ENCODE data around the gene DUOX1. TPM values are rescaled to one million over a fixed set of nuclear protein-coding genes. Genes with fewer than 3 reads are reported as not detected.

The DUOX1 gene
- total RNA-seq, 2 experiments from 2014 or later: not detected

DNA sequence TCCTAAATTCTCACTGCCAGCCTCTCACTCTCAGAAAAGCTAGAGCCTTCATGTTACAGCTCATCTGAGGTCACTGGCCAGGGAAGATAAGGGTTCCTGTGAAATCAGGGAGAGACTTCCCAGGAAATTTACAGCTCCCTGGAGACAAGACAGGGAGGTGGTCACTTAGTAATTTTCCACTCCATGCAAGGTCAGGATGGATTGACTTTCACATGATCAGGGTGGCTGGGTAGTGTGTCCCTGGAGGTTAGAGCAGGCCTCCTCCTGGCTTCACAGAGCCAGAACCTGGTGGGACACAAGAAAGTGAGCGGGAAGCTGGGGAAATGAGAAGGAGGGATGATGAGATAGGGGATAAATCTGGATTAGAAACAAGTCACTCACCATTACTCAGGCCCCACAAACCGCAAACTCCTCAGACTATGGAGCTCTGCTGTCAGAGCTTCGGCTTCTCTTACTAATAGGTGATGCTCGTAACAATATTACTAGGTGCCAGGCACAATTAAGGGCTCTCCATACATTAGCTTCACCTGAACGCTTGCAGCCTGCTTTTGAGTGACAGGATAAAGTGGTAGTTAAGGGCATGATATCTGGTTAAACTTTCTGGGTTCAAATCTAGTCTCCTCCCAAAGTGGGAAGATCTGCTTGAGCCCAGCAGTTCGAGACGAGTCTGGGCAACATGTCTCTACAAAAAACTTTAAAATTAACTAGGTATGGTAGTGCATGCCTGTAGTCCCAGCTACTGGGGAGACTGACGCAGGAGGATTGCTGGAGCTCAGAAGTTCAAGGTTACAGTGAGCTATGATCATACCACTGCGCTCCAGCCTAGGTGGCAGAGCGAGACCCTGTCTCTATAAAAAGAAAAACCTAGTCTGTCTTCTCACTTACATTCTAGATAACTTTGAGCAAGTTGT, 40.7 kb upstream of the DUOX1 start:
- ATAC-seq: no peak
- Mint-ChIP-seq H3K4me1 (ENCODE audit: low read depth) (no peaks in the 10 kb centered on the region), H3K27me3 (peaks cover 26% of the 10 kb centered on the region), H3K27ac (no peak overlapping the region), H3K4me3 (no peak overlapping the region), H3K36me3 (ENCODE audit: low read depth) (no peaks in the 10 kb centered on the region), H3K9me3 (no peaks in the 10 kb centered on the region)
- ChIA-PET CTCF (interaction anchor here (1.5 kb wide), 1 partner anchor 341 kb away, joined by 3 read pairs; no protein-coding TSS in a partner anchor), POLR2A (no interaction called here)
- TF ChIP-seq, protein P1, sequence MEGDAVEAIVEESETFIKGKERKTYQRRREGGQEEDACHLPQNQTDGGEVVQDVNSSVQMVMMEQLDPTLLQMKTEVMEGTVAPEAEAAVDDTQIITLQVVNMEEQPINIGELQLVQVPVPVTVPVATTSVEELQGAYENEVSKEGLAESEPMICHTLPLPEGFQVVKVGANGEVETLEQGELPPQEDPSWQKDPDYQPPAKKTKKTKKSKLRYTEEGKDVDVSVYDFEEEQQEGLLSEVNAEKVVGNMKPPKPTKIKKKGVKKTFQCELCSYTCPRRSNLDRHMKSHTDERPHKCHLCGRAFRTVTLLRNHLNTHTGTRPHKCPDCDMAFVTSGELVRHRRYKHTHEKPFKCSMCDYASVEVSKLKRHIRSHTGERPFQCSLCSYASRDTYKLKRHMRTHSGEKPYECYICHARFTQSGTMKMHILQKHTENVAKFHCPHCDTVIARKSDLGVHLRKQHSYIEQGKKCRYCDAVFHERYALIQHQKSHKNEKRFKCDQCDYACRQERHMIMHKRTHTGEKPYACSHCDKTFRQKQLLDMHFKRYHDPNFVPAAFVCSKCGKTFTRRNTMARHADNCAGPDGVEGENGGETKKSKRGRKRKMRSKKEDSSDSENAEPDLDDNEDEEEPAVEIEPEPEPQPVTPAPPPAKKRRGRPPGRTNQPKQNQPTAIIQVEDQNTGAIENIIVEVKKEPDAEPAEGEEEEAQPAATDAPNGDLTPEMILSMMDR (IDR thresholded peaks at IDR 0.05): no peak
- intact Hi-C loops (cut with micrococcal nuclease): no loop called here
- no peak for DNase-seq

DNA sequence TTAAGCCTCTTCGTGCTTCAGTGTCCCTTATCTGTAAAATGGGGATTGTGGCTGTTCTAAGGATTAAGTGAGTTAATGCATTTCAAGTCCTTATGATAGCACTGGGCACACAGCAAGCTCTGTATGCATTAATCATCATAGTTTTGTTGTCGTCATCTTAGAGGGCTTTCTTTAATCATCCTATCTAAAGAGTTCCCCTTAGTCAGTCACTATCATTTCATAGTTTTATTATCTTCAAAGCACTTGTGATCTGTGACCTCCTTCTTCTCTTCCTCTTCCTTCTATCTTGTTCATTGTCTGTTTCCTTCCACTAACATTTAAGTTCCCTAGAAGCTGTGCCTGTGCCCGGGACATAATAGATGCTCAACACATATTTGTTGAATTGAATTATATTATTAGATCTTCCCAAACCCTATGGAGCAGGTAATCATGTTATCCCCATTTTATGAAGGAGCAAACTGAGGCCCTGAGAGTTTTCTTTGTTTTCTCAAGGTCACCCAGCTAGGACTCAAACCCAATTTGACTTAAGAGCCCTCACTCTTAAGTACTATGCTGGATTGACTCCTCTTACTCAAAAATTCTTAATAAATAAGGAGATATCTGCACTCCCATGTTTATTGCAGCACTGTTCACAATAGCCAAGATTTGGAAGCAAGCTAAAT, 40.0 kb upstream of the DUOX1 start:
- TF ChIP-seq, protein P1 (IDR thresholded peaks at IDR 0.05): no peak
- H3K4me1 Mint-ChIP-seq (ENCODE audit: low read depth): no peaks in the 10 kb centered on the region
- no peak for ATAC-seq
- no peak overlapping the region for H3K4me3 Mint-ChIP-seq
- ChIA-PET POLR2A (no interaction called here), CTCF (interaction anchor here (0.8 to 1.5 kb wide), 2 partner anchors 28 to 340 kb away, joined by 3 read pairs; no protein-coding TSS in a partner anchor)
- H3K9me3 Mint-ChIP-seq: no peaks in the 10 kb centered on the region
- no peaks in the 10 kb centered on the region for H3K36me3 Mint-ChIP-seq (ENCODE audit: low read depth)
- intact Hi-C loops (cut with micrococcal nuclease): no loop called here
- no peak overlapping the region for H3K27ac Mint-ChIP-seq
- peaks cover 24% of the 10 kb centered on the region for H3K27me3 Mint-ChIP-seq
- DNase-seq: no peak

DNA sequence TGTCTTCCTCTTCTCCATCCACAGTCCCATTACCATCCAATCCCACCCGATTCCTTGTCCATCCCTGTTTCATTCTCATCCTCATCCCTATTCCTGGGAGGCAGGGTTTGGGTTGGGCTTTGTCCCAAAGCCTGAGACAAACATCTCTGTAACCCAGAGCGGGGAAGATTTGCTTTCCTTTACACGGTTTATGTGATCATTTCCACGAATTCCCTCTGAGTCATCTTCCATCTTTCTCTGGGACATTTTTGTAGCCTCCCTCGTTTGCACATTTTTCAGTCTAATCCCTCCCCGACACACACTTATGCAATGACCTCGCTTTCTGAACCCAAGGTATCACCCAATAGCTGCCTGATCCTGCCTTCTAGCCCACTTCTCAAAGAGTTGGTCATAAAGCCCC, 38.6 kb upstream of the DUOX1 start:
- CTCF ChIA-PET: no interaction called here
- POLR2A ChIA-PET: no interaction called here
- DNase-seq: no peak
- H3K27me3 Mint-ChIP-seq: peaks cover 22% of the 10 kb centered on the region
- ATAC-seq: no peak
- no peak overlapping the region for H3K27ac Mint-ChIP-seq
- no peak overlapping the region for H3K4me3 Mint-ChIP-seq
- TF ChIP-seq, protein P1 (IDR thresholded peaks at IDR 0.05): no peak
- no peaks in the 10 kb centered on the region for H3K9me3 Mint-ChIP-seq
- no peaks in the 10 kb centered on the region for H3K36me3 Mint-ChIP-seq (ENCODE audit: low read depth)
- intact Hi-C loops (cut with micrococcal nuclease): no loop called here
- H3K4me1 Mint-ChIP-seq (ENCODE audit: low read depth): no peaks in the 10 kb centered on the region

DNA sequence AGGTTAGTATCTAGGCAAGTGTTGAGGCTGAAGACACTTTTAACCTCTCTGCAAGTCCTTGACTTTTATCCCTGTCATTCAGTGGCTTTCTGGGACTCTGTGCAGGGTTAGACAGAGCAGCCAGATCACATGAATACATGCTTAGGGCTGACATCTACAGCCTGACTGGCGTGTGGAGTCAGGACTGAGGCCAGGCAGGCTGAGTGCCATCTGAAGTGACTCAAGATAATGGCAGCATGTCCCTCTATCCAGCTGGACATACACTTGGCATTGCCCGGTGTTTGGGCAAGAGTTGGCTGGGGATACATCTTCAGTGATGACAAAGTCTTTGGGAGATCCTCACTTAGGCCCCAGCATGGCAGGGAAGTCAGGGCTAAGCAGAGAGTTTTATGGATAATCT, 38.2 kb upstream of the DUOX1 start:
- H3K4me1 Mint-ChIP-seq (ENCODE audit: low read depth): no peaks in the 10 kb centered on the region
- no peak overlapping the region for H3K4me3 Mint-ChIP-seq
- ATAC-seq (no peak), DNase-seq (no peak)
- no peaks in the 10 kb centered on the region for H3K36me3 Mint-ChIP-seq (ENCODE audit: low read depth)
- POLR2A ChIA-PET: no interaction called here
- H3K9me3 Mint-ChIP-seq: no peaks in the 10 kb centered on the region
- H3K27me3 Mint-ChIP-seq: peaks cover 22% of the 10 kb centered on the region
- CTCF ChIA-PET: interaction anchor here (1.7 kb wide), 1 partner anchor 26 kb away, joined by 6 read pairs; no protein-coding TSS in a partner anchor
- intact Hi-C loops (cut with micrococcal nuclease): no loop called here
- TF ChIP-seq, protein P1 (IDR thresholded peaks at IDR 0.05): no peak
- H3K27ac Mint-ChIP-seq: no peak overlapping the region

DNA sequence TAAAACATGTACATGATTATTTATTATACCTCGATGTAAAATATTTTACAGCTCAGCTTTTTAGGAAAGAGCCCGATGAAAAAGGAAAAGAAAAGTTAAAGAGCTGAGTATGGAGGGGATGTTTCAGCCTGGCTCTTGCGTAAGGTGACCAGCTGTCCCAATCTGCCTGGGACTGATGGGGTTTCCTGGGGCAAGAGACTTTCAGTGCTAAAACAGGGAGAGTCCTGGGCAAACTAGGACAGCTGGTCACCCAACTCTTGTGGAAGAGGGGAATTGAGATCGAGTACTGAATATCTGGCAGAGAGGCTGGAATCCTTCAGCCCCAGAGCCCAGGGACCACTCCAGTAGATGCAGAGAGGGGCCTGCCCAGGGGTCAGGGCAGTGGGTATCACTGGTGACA, 36.8 kb upstream of the DUOX1 start:
- ATAC-seq (no peak), DNase-seq (no peak)
- H3K9me3 Mint-ChIP-seq: no peaks in the 10 kb centered on the region
- no peak overlapping the region for H3K4me3 Mint-ChIP-seq
- TF ChIP-seq, protein P1 (IDR thresholded peaks at IDR 0.05): no peak
- H3K27ac Mint-ChIP-seq: no peak overlapping the region
- ChIA-PET POLR2A (interaction anchor here (0.6 kb wide), 1 partner anchor 17 kb away, joined by 3 read pairs; no protein-coding TSS in a partner anchor), CTCF (interaction anchor here (1.7 kb wide), 1 partner anchor 25 kb away, joined by 6 read pairs; no protein-coding TSS in a partner anchor)
- no peaks in the 10 kb centered on the region for H3K4me1 Mint-ChIP-seq (ENCODE audit: low read depth)
- H3K27me3 Mint-ChIP-seq: peaks cover 16% of the 10 kb centered on the region
- intact Hi-C loops (cut with micrococcal nuclease): no loop called here
- H3K36me3 Mint-ChIP-seq (ENCODE audit: low read depth): no peaks in the 10 kb centered on the region
